ENCODE measurements around the gene GSK3B.

GRCh38 chr3:119809249-119810017 is 284.8 kb downstream of the GSK3B start:
- TF ChIP-seq CTCF (conservative IDR thresholded peaks at IDR 0.05; ENCODE audit: low read depth in 2 of 2) (no peak), EZH2 (IDR thresholded peaks at IDR 0.05; ENCODE audit: low read depth, unreplicated experiment) (no peak)

Data from GM23338 (cell line).